NAMALWA (cell line): Measurements from ENCODE around the gene ZFR.
A peak's percentile ranks its signal among the peaks of the same experiment; 100 is the strongest.
"Not testable (repeated sequence)": the region's sequence is repeated elsewhere in the genome, so short reads cannot be mapped to it uniquely, and the experiment has no call there.

Experiments used
- DNase-seq: peaks from one replicate; pipeline ENCODE4 v3.0.0-alpha.2; 2015; ENCODE audit warnings: low spot score

The ZFR gene

GRCh38 chr5:32450952-32451351 lies 6.4 kb upstream of the ZFR start:
- peak; percentile 58 for DNase-seq

- DNase-seq, result no peak
These were observed 4.7 kb upstream of the ZFR start for GRCh38 chr5:32449262-32449661.

- DNase-seq, result peak; percentile 69
These were observed 2.1 kb upstream of the ZFR start for GRCh38 chr5:32446630-32447029.

GRCh38 chr5:32445831-32446614 lies 1.5 kb upstream of the ZFR start:
- no peak for DNase-seq

- peak; percentile 20 for DNase-seq
These were observed 783 bp upstream of the ZFR start for GRCh38 chr5:32445287-32445758.

- DNase-seq, result peak; percentile 66
These were observed 754 bp downstream of the ZFR start for GRCh38 chr5:32443541-32444430.

- DNase-seq, result no peak
These were observed 1.4 kb downstream of the ZFR start for GRCh38 chr5:32443145-32443540.

- no peak for DNase-seq
These were observed 5.4 kb downstream of the ZFR start for GRCh38 chr5:32439086-32439642.

- no peak for DNase-seq
These were observed 7.8 kb downstream of the ZFR start for GRCh38 chr5:32436553-32437242.

GRCh38 chr5:32435383-32435782 lies 9.2 kb downstream of the ZFR start:
- no peak for DNase-seq

GRCh38 chr5:32434221-32434620 lies 10.3 kb downstream of the ZFR start:
- DNase-seq, result no peak

GRCh38 chr5:32432633-32433032 lies 11.9 kb downstream of the ZFR start:
- no peak for DNase-seq

GRCh38 chr5:32430825-32431224 lies 13.7 kb downstream of the ZFR start:
- not testable (repeated sequence) for DNase-seq

- DNase-seq, result no peak
These were observed 16.1 kb downstream of the ZFR start for GRCh38 chr5:32428426-32428825.

- DNase-seq, result no peak
These were observed 17.9 kb downstream of the ZFR start for GRCh38 chr5:32426440-32427151.

GRCh38 chr5:32422697-32423096 lies 21.8 kb downstream of the ZFR start:
- no peak for DNase-seq

- DNase-seq, result no peak
These were observed 23.5 kb downstream of the ZFR start for GRCh38 chr5:32421075-32421474.

- DNase-seq, result no peak
These were observed 24.0 kb downstream of the ZFR start for GRCh38 chr5:32420506-32420905.

GRCh38 chr5:32419791-32420190 lies 24.7 kb downstream of the ZFR start:
- no peak for DNase-seq

- DNase-seq, result no peak
These were observed 30.9 kb downstream of the ZFR start for GRCh38 chr5:32413466-32414263.

- no peak for DNase-seq
These were observed 33.9 kb downstream of the ZFR start for GRCh38 chr5:32410630-32411029.
